22Rv1 (cell line): Measurements from ENCODE around the gene NLE1.

Experiments used
- H3K27ac ChIP-seq: fragments of 450-650 bp; 2 replicates; pipeline ENCODE4 v1.5.1; 2017
- ZFX ChIP-seq: fragments of 450-650 bp; IDR thresholded peaks from 2 replicates; pipeline ENCODE4 v1.6.1; 2017; ENCODE audit warnings: antibody characterized with exemption, borderline replicate concordance
- TF ChIP-seq, protein P1 (sequence below): fragments of 450-650 bp; IDR thresholded peaks from 2 replicates; pipeline ENCODE4 v1.5.1; 2017; ENCODE audit warnings: mild to moderate bottlenecking

Gene NLE1

GRCh38 chr17:35088881-35089585 lies 53.1 kb downstream of the NLE1 start:
- peak overlapping the region; percentile 86 for H3K27ac ChIP-seq
- TF ChIP-seq, protein P1, sequence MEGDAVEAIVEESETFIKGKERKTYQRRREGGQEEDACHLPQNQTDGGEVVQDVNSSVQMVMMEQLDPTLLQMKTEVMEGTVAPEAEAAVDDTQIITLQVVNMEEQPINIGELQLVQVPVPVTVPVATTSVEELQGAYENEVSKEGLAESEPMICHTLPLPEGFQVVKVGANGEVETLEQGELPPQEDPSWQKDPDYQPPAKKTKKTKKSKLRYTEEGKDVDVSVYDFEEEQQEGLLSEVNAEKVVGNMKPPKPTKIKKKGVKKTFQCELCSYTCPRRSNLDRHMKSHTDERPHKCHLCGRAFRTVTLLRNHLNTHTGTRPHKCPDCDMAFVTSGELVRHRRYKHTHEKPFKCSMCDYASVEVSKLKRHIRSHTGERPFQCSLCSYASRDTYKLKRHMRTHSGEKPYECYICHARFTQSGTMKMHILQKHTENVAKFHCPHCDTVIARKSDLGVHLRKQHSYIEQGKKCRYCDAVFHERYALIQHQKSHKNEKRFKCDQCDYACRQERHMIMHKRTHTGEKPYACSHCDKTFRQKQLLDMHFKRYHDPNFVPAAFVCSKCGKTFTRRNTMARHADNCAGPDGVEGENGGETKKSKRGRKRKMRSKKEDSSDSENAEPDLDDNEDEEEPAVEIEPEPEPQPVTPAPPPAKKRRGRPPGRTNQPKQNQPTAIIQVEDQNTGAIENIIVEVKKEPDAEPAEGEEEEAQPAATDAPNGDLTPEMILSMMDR: peak; percentile 93
- TF ChIP-seq ZFX: no peak

GRCh38 chr17:35088356-35088880 lies 53.7 kb downstream of the NLE1 start:
- TF ChIP-seq ZFX: no peak
- TF ChIP-seq, protein P1: no peak

DNA sequence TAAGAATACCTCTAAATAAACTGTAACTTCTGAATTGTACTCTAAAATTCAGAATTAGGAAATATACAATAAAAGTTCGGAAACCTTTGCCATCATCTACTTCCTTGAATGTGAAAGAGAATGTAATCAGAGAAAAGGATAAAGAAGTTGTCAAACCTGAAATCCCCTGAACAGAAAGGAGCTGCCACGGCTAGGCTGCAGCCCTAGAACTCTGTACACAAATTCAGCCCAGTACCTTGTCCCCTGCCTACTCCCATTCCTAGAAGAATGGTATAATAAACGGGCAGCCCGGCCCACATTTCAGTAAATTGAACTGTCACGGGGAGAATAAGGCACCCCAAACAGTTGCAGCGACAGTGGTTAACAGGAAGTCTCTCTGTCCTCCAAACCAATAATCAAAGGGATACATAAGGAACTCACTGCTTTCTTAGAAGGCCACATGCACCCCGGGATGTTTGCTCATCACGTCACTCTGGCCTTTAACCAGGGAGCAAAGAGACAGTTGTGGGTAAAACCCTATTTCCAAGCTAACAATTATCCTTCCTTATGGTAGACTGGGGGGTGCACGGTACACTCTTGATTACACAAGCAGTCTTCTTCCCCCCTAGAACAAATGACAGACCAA lies 54.3 kb downstream of the NLE1 start:
- TF ChIP-seq, protein P1: no peak
- no peak for TF ChIP-seq ZFX
- peak overlapping the region; percentile 86 for H3K27ac ChIP-seq

More at GRCh38 chr17:35088356-35088880, 53.7 kb downstream of the NLE1 start:
- peak overlapping the region; percentile 86 for H3K27ac ChIP-seq

- no peak for TF ChIP-seq ZFX
- TF ChIP-seq, protein P1: no peak
- no peak overlapping the region for H3K27ac ChIP-seq
Observed at GRCh38 chr17:35086931-35087573, 55.1 kb downstream of the NLE1 start.

DNA sequence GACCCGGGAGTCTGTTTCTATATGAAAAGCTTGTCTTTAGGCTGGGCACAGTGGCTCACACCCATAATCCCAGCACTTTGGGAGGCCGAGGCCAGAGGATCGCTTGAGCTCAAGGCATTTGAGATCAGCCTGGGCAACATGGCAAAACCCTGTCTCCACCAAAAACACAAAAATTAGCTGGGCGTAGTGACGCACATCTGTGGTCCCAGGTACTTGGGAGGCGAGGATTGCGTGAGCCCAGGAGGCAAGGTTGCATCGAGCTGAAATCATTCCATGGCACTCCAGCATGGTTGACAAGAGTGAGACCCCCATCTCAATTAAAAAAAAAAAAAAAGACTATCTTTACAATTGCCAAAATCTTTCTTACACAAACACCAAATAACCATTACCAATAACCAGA lies 55.9 kb downstream of the NLE1 start:
- TF ChIP-seq ZFX: no peak
- TF ChIP-seq, protein P1: no peak
- no peak overlapping the region for H3K27ac ChIP-seq

GRCh38 chr17:35084987-35085386 lies 57.1 kb downstream of the NLE1 start:
- no peak overlapping the region for H3K27ac ChIP-seq
- TF ChIP-seq, protein P1: no peak
- TF ChIP-seq ZFX: no peak
